GM19043 (cell line): ENCODE results near the gene GALNT11.
"Not testable (repeated sequence)": the region's sequence is repeated elsewhere in the genome, so short reads cannot be mapped to it uniquely, and the experiment has no call there.

Experiments
- ATAC-seq: cut with Tn5 transposase; IDR thresholded peaks from one replicate; pipeline ENCODE4 v1.9.1; 2021; ENCODE audit warnings: low read depth; ENCODE audit not compliant: unreplicated experiment

Gene GALNT11

GRCh38 chr7:152025937-152026890 lies 740 bp downstream of the GALNT11 start:
- ATAC-seq, result no peak

GRCh38 chr7:152027491-152028365 lies 2.3 kb downstream of the GALNT11 start:
- not testable (repeated sequence) for ATAC-seq

DNA sequence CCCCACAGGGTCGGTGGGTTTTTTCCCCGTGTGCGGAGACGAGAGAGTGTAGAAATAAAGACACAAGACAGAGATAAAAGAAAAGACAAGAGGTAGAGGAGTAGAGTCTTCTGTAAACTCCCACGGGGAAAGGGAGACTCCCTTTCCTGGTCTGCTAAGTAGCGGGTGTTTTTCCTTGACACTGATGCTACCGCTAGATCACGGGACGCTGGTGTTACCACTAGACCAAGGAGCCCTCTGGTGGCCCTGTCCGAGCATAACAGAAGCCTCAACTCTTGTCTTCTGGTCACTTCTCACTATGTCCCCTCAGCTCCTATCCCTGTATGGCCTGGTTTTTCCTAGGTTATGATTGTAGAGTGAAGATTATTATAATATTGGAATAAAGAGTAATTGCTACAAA lies 4.6 kb downstream of the GALNT11 start:
- ATAC-seq, result not testable (repeated sequence)

- not testable (repeated sequence) for ATAC-seq
Measured at GRCh38 chr7:152030639-152031038, 5.2 kb downstream of the GALNT11 start.

DNA sequence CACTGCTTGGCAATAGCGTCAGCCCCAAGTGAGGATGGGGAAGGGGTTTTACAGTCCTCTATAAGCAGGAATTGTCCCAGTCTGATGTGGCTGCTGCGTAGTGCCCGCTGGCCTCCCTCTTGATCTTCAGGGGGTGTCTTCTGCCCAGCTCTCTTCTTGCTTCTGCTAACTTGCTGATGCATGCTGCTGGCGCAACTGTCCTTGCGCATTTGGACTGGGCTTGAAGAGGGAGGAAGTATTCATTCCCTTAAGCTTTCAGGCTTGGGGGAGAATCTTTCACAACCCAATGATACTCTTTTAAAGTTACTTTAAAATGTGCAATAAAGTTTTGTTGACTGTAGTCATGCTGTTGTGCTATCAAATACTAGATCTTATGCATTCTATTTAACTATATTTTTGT lies 10.3 kb downstream of the GALNT11 start:
- no peak for ATAC-seq

GRCh38 chr7:152038410-152038809 lies 12.9 kb downstream of the GALNT11 start:
- ATAC-seq, result not testable (repeated sequence)

GRCh38 chr7:152043086-152043485 lies 17.6 kb downstream of the GALNT11 start:
- ATAC-seq, result not testable (repeated sequence)

DNA sequence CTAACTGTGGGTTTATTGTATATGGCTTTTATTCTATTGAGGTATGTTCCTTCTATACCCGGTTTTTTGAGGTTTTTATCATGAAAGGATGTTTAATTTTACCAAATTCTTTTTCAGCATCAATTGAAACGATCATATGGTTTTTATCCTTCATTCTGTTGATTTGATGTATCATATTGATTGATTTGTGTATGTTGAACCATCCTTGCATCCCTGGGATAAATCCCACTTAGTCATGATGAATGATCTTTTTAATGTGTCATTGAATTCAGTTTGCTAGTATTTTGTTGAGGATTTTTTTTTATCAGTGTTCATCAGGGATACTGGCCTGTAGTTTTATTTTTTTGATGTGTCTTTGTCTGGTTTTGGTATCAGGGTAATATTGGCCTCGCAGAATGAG lies 19.4 kb downstream of the GALNT11 start:
- ATAC-seq, result not testable (repeated sequence)

GRCh38 chr7:152046531-152046930 lies 21.1 kb downstream of the GALNT11 start:
- no peak for ATAC-seq

DNA sequence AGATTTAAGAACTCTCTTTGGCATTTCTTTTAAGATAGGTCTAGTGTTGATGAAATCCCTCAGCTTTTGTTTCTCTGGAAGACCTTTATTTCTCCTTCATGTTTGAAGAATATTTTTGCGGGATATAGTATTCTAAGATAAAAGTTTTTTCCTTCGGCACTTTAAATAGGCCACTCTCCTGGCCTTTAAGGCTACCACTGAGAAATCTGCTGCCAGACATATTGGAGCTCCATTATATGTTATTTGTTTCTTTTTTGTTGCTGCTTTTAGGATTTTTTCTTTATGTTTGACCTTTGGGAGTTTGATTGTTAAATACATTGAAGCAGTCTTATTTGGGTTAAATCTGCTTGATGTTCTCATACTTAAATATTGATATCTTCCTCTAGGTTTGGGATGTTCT lies 22.6 kb downstream of the GALNT11 start:
- ATAC-seq, result no peak

DNA sequence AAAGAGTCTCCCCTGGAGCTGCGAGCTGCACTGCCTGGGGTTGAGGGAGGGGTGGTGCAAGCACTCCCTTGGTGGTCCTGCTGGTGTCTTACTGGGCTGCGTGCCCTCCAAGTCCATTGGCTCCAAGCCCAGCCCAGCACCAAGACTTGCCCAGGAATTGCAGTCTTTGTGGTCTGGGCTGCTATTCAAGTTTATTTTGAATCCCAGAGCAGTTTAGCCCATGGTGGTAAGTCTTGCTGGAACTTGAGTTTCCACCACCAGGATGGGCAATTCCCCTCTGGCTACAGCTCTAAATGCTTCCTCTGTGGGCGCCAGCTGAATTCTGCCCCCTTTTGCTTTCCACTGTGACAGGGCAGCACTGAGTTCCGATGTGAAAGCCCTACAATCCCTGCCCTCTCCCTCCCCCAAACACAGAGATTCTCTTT lies 25.1 kb downstream of the GALNT11 start:
- ATAC-seq, result no peak

- no peak for ATAC-seq
Measured at GRCh38 chr7:152051968-152052367, 26.5 kb downstream of the GALNT11 start.

DNA sequence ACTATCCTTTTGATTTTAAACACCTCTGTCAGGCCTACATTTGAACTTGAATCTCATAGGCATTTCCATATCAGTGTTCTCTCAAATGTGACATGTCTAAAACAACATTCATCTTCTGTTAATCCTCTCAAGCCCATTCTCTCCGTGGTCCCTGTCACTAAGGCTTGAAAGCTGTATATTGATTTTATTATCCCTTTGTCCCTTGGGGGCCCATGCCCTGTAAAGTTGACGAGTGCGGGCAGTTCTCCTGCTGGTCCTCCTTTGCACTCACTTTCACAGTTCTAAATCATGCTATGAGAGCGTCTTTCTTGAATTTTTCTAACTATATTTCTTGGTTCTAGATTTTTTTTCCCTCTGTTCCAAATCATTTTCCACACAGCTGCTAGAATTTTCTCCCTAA lies 27.3 kb downstream of the GALNT11 start:
- no peak for ATAC-seq

DNA sequence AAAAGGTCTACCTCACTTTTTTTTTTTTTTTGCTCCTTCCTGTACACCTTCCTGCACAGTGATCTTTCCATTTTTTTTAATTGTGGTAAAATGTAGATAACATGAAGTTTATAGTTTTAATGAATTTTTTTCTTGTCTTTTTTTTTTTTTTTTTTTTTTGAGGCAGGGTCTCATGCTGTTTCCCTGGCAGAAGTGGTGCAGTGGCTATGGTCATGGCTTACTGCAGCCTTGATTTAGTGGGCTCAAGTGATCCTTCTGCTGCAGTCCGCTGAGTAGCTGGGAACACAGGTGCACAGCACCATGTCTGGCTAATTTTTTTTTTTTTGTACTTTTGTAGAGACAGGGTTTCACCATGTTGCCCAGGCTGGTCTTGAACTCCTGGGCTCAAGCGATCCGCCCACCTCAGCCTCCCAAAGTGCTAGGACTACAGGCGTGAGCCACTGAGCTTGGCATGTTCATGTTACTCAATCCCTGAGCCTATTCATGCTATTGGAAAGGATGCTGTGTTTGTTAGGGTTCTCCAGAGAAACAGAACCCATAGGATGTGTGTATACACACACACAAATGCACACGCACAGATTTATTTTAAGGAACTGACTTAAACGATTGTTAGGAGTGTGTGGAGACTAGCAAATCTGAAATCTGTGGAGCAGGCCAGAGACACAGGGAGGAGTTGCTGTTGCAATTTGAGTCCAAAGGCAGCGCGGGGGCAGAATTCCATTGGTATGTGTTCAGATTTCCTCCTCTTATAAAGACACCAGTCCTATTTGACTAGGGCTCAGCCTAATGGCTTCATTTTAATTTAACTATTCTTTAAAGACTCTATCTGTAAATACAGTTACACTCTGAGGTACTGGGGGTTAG lies 29.1 kb downstream of the GALNT11 start:
- no peak for ATAC-seq

- no peak for ATAC-seq
Measured at GRCh38 chr7:152056621-152057274, 31.3 kb downstream of the GALNT11 start.

DNA sequence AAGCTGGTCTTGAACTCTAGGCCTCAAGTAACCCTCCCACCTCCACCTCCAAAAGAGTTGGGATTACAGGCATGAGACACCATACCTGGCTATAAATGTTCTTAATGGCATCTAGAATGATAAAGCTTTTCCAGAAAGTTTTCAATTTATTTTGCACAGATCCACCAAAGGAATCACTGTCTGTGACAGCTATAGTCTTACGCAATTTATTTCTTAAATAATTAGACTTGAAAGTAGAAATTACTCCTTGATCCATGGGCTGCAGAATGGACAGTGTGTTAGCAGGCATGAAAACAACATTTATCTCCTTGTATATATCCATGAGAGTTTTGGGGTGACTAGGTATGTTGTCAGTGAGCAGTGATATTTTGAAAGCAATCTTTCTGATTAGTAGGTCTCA lies 33.8 kb downstream of the GALNT11 start:
- ATAC-seq, result no peak

- ATAC-seq, result not testable (repeated sequence)
Measured at GRCh38 chr7:152061086-152061485, 35.6 kb downstream of the GALNT11 start.

- not testable (repeated sequence) for ATAC-seq
Measured at GRCh38 chr7:152063192-152063591, 37.7 kb downstream of the GALNT11 start.

GRCh38 chr7:152063821-152064220 lies 38.3 kb downstream of the GALNT11 start:
- not testable (repeated sequence) for ATAC-seq
